Measurements from ENCODE around the gene TTC33.

DNA sequence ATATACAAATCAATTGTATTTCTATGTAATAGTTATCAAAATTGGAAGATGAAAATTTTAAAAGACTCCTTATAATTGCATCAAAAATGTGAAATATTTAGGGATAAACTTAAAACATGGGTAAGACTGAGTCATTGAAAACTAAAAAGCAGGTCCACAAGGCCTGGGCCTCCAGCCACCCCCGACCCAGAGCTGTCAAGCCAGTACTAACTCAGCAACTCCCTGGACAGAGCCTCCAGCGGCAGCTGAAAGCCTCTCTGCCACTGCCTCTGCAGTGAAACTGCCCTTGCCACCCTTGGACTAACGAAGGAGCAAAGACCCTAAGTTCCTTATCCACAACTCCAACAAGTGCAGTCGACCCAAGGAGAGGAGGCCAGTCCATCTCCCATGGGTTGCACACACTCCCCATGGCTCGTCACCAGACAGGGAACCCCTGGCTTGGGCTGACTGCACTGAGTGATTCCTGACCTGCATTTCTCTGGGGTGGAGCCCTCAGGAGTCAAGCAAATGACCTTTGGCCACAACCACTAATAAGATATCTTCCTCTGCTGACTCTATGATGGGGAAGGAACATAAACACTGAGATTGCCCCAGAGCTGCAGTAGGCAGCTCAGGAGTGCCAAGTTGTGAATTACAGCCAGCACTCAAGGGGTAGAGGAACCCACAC lies 55.5 kb downstream of the TTC33 start:
- TF ChIP-seq, protein P1, sequence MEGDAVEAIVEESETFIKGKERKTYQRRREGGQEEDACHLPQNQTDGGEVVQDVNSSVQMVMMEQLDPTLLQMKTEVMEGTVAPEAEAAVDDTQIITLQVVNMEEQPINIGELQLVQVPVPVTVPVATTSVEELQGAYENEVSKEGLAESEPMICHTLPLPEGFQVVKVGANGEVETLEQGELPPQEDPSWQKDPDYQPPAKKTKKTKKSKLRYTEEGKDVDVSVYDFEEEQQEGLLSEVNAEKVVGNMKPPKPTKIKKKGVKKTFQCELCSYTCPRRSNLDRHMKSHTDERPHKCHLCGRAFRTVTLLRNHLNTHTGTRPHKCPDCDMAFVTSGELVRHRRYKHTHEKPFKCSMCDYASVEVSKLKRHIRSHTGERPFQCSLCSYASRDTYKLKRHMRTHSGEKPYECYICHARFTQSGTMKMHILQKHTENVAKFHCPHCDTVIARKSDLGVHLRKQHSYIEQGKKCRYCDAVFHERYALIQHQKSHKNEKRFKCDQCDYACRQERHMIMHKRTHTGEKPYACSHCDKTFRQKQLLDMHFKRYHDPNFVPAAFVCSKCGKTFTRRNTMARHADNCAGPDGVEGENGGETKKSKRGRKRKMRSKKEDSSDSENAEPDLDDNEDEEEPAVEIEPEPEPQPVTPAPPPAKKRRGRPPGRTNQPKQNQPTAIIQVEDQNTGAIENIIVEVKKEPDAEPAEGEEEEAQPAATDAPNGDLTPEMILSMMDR (IDR thresholded peaks at IDR 0.05) = no peak
- TF ChIP-seq EZH2phosphoT487 (IDR thresholded peaks at IDR 0.05) = no peak
